ENCODE results near the gene DSC2.

DSC2 gene

GRCh38 chr18:31097666-31098065, 4.6 kb downstream of the DSC2 start:
- no peak for DNase-seq

GRCh38 chr18:31093880-31094279, 8.3 kb downstream of the DSC2 start:
- DNase-seq, result no peak

- no peak for DNase-seq
These were observed 8.9 kb downstream of the DSC2 start for GRCh38 chr18:31093294-31093693.

GRCh38 chr18:31091350-31091749, 10.9 kb downstream of the DSC2 start:
- DNase-seq, result no peak

GRCh38 chr18:31088532-31088931, 13.7 kb downstream of the DSC2 start:
- DNase-seq, result no peak

- DNase-seq, result no peak
These were observed 22.2 kb downstream of the DSC2 start for GRCh38 chr18:31079973-31080372.

- no peak for DNase-seq
These were observed 24.3 kb downstream of the DSC2 start for GRCh38 chr18:31077878-31078277.

- DNase-seq, result no peak
These were observed 30.0 kb downstream of the DSC2 start for GRCh38 chr18:31072175-31072574.

- no peak for DNase-seq
These were observed 32.0 kb downstream of the DSC2 start for GRCh38 chr18:31070206-31070605.

GRCh38 chr18:31066266-31066665, 36.0 kb downstream of the DSC2 start:
- no peak for DNase-seq

- DNase-seq, result no peak
These were observed 37.0 kb downstream of the DSC2 start for GRCh38 chr18:31065036-31065773.

GRCh38 chr18:31064130-31064529, 38.1 kb downstream of the DSC2 start:
- DNase-seq, result no peak

GRCh38 chr18:31061945-31062344, 40.3 kb downstream of the DSC2 start:
- DNase-seq, result no peak

GRCh38 chr18:31058897-31059296, 43.3 kb downstream of the DSC2 start:
- DNase-seq, result no peak

- DNase-seq, result no peak
These were observed 44.3 kb downstream of the DSC2 start for GRCh38 chr18:31057917-31058316.

GRCh38 chr18:31057051-31057450, 45.2 kb downstream of the DSC2 start:
- no peak for DNase-seq

GRCh38 chr18:31056296-31056695, 45.9 kb downstream of the DSC2 start:
- no peak for DNase-seq

GRCh38 chr18:31050635-31051034, 51.6 kb downstream of the DSC2 start:
- DNase-seq, result no peak

GRCh38 chr18:31049189-31049588, 53.0 kb downstream of the DSC2 start:
- DNase-seq, result no peak

GRCh38 chr18:31048216-31048615, 54.0 kb downstream of the DSC2 start:
- DNase-seq, result no peak

GRCh38 chr18:31046916-31047315, 55.3 kb downstream of the DSC2 start:
- no peak for DNase-seq

GRCh38 chr18:31045599-31045998, 56.6 kb downstream of the DSC2 start:
- DNase-seq, result no peak

GRCh38 chr18:31044926-31045325, 57.3 kb downstream of the DSC2 start:
- no peak for DNase-seq

- DNase-seq, result no peak
These were observed 58.5 kb downstream of the DSC2 start for GRCh38 chr18:31043709-31044108.
